ENCODE data around the gene PKP1.
A peak's percentile ranks its signal among the peaks of the same experiment; 100 is the strongest.

PKP1 gene

GRCh38 chr1:201344206-201345080, 61.1 kb downstream of the PKP1 start:
- no peak for TF ChIP-seq CTCF (IDR thresholded peaks at IDR 0.05; ENCODE audit: insufficient read depth, low read length, poor library complexity, severe bottlenecking)
- no peak for TF ChIP-seq EZH2phosphoT487 (conservative IDR thresholded peaks at IDR 0.05; ENCODE audit: low read length)
- Histone ChIP-seq H3F3A (ENCODE audit: insufficient read depth) (no peaks in the 10 kb centered on the region), H3K27ac (ENCODE audit: low read depth, low read length) (no peak overlapping the region), H2AFZ (ENCODE audit: low read depth, low read length, severe bottlenecking) (no peak overlapping the region), H3K9me2 (replicated peaks; ENCODE audit: insufficient read depth, low read length) (no peaks in the 10 kb centered on the region), H3K27me3 (ENCODE audit: low read length) (no peaks in the 10 kb centered on the region; the same call in 1 of the 2 replicates), H3K4me2 (ENCODE audit: low read depth, low read length, poor library complexity, severe bottlenecking) (no peak overlapping the region), H3K36me3 (ENCODE audit: low read length) (no peaks in the 10 kb centered on the region), H3K4me3 (ENCODE audit: insufficient read depth, low read length, poor library complexity, severe bottlenecking) (no peak overlapping the region), H3K79me2 (ENCODE audit: insufficient read depth, low read length) (no peaks in the 10 kb centered on the region), H3K9me3 (ENCODE audit: insufficient read depth, low read length) (no peaks in the 10 kb centered on the region), H3K9ac (ENCODE audit: low read length) (no peak overlapping the region), H4K20me1 (ENCODE audit: low read depth, low read length) (no peaks in the 10 kb centered on the region)

- H2AFZ ChIP-seq (ENCODE audit: low read depth, low read length, severe bottlenecking): no peak overlapping the region
- no peaks in the 10 kb centered on the region for H3K9me3 ChIP-seq (ENCODE audit: insufficient read depth, low read length)
- H3K27me3 ChIP-seq (ENCODE audit: low read length): no peaks in the 10 kb centered on the region; the same call in 1 of the 2 replicates
- H3K27ac ChIP-seq (ENCODE audit: low read depth, low read length): no peak overlapping the region
- H3K9me2 ChIP-seq (replicated peaks; ENCODE audit: insufficient read depth, low read length): no peaks in the 10 kb centered on the region
- no peaks in the 10 kb centered on the region for H3K36me3 ChIP-seq (ENCODE audit: low read length)
- no peaks in the 10 kb centered on the region for H4K20me1 ChIP-seq (ENCODE audit: low read depth, low read length)
- no peak overlapping the region for H3K4me2 ChIP-seq (ENCODE audit: low read depth, low read length, poor library complexity, severe bottlenecking)
- no peaks in the 10 kb centered on the region for H3K79me2 ChIP-seq (ENCODE audit: insufficient read depth, low read length)
- no peak for TF ChIP-seq EZH2phosphoT487 (conservative IDR thresholded peaks at IDR 0.05; ENCODE audit: low read length)
- TF ChIP-seq CTCF (IDR thresholded peaks at IDR 0.05; ENCODE audit: insufficient read depth, low read length, poor library complexity, severe bottlenecking): no peak
- no peak overlapping the region for H3K4me3 ChIP-seq (ENCODE audit: insufficient read depth, low read length, poor library complexity, severe bottlenecking)
- no peaks in the 10 kb centered on the region for H3F3A ChIP-seq (ENCODE audit: insufficient read depth)
- no peak overlapping the region for H3K9ac ChIP-seq (ENCODE audit: low read length)
Measured at GRCh38 chr1:201345081-201345355, 61.7 kb downstream of the PKP1 start.

DNA sequence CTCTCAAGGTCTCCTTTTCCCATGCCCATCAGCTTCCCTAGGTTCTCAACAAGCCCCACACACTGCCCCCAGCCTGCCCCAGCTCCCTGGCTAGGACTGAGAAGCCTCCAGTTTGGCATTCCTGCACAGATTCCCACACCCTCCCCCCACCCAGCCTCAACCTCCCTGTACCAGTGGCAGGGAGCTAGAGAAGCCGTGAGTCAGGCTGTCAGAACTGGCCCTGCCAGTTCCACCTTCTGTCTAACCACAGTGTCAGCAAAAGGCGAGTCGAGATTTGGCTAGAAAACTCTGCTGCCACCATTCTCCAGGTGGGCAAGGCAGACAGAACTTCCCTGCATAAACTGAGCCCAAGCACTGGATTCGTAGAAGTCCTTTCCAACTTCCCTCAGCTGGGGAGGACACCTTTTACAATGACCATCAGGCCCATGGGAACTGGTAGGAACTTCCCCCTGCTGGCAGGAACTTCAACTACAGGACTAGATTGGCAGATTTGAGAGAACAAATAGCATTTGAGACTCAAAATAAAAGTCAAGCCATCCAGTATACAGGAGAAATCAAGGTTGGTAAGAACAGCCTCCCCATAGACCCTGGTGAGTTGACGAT, 63.1 kb downstream of the PKP1 start:
- H2AFZ ChIP-seq (ENCODE audit: low read depth, low read length, severe bottlenecking): no peak overlapping the region
- H3K79me2 ChIP-seq (ENCODE audit: insufficient read depth, low read length): no peaks in the 10 kb centered on the region
- no peaks in the 10 kb centered on the region for H3K9me3 ChIP-seq (ENCODE audit: insufficient read depth, low read length)
- H3K27me3 ChIP-seq (ENCODE audit: low read length): no peaks in the 10 kb centered on the region; the same call in 1 of the 2 replicates
- no peak overlapping the region for H3K9ac ChIP-seq (ENCODE audit: low read length)
- no peak overlapping the region for H3K4me2 ChIP-seq (ENCODE audit: low read depth, low read length, poor library complexity, severe bottlenecking)
- no peaks in the 10 kb centered on the region for H3K9me2 ChIP-seq (replicated peaks; ENCODE audit: insufficient read depth, low read length)
- no peaks in the 10 kb centered on the region for H3F3A ChIP-seq (ENCODE audit: insufficient read depth)
- no peaks in the 10 kb centered on the region for H3K36me3 ChIP-seq (ENCODE audit: low read length)
- no peak overlapping the region for H3K4me3 ChIP-seq (ENCODE audit: insufficient read depth, low read length, poor library complexity, severe bottlenecking)
- H4K20me1 ChIP-seq (ENCODE audit: low read depth, low read length): no peaks in the 10 kb centered on the region
- TF ChIP-seq CTCF (IDR thresholded peaks at IDR 0.05; ENCODE audit: insufficient read depth, low read length, poor library complexity, severe bottlenecking) (peak; percentile 44), EZH2phosphoT487 (conservative IDR thresholded peaks at IDR 0.05; ENCODE audit: low read length) (no peak)
- no peak overlapping the region for H3K27ac ChIP-seq (ENCODE audit: low read depth, low read length)
